Fibroblast of skin of scalp (primary cell): Measurements from ENCODE around the gene ATOH8.

ENCODE experiments used
- DNase-seq: peaks from one replicate; pipeline ENCODE4 v3.0.0-alpha.2; 2013

ATOH8 gene

DNA sequence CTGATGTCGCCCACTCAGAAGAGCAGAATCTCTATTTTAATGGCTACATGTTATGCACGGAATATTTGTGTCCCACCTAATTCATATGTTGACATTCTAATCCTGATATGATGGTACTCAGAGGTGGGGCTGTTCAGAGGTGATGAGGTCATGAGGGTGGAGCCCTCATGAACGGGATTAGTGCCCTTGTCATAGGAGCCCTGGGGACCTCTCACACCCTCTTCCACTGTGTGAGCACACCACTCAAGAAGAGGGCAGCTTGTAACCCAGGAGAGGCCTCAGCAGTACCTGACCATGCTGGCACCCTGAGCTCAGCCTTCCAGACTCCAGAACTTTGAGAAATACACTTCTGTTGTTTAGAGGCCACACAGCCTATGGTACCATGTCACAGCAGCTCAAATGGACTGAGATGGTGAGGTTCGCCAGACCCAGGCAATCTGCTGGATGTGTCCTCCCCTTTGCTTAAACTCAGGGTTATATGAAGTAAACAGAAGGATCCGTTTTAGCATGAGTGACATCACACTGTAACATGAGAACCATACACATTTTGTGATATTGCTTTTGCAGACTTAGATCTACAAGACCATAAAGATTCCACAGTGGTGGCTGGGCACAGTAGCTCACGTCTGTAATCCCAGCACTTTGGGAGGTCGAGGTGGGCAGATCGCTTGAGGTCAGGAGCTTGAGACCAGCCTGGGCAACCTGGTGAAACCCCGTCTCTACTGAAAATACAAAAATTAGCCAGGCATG lies 48.7 kb downstream of the ATOH8 start:
- no peak for DNase-seq

DNA sequence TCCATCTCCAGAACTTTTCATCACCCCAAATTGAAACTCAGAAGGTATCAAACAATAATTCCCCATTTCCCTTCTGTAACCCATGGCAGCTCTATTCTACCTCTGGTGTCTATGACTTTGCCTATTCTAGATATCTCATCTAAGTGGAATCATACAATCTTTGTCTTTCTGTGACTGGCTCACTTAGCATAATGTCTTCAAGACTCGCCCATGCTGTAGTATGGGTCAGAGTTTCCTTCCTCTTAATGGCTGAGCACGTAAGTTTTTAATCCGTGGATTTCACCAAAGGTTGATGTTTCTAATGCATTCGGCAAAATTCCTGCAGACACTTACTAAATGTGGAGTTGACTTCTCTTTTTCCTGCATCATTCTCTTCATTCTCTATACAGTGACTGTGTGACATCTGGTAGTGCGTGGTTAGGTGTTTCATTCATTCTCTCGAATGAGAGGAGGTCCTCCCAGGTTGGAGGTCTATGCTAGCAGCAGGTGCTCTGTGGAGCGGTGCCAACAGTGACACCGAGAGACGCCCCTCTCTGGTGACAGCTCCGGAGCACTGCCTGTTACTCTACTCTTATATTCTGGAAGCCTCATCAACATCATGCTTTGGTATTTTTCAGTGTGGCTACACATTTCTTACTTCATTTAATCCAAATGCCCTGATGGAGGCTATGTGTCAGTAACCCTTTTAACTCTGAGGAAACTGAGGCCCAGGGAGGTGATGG lies 50.1 kb downstream of the ATOH8 start:
- no peak for DNase-seq

DNA sequence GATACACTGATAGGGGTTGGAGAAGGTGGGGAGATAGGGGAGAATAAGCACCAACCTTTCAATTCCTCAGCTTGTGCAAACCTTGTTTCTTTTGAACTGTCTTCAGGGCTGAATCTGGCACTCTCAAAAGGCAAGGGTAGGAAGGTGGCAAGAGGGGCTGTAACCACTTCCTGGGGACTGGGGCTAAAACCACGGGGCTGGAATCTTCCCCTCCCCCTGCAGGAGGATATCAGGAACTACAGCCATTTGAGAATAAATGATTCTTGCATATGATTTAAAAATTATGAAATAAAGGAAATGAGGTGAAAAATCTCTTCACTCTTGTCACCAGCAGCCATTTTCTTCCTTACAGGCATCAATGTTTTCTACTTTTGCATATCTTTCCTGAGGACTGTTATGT lies 50.8 kb downstream of the ATOH8 start:
- DNase-seq, result peak; percentile 27

DNA sequence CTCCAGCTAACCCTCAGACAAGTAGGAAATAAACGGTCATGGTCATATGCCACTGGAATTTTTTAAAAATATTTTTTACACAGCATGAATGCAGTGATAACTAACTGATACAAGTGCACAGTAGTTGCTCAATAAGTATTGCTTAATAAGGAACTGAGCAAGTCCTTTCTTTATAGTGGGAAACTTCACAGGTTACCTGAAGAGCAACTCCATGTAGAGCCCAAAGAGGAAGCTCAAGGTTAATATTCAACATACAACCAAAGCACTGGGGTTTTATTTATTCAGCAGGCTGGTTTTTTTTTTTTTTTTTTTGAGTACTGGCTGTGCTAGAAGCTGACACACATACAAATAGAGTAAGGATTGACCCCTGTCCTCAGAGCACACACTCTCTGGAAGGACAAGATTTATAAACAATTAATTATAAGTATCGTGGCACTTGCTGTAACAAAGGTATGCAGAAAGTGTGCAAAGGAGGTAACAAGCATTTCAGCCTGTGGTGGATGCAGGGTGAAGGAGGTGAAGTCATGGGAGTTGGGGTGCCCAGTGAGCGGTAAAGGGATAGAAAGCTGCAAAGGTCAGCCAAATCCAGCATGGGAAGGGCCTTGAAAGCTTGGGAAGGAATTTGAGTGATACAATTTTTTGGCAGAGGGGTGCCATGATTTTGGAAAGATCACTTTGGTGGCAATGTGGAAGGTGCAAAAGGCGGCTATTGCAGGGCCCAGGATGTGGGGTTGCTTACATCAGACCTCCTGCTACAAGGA lies 52.7 kb downstream of the ATOH8 start:
- no peak for DNase-seq

DNA sequence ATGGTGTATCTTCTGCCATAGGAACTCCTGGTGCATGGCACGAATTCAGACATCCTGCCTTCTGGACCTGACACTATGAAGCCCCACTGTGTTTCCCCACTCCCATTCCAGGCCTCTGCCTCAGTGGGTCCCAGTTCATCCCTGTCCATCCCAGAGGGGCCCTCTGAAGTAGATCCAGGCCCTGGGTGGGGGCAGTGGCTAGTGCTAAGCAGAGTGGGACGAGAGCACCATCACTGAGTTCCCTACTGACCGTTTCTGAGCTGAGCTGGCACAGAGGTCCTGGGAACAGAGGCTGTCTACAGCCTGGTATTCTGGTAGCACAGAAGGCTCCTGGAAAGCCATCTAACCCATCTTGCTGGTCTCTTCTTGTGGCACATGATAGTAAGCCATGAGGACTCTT lies 54.0 kb downstream of the ATOH8 start:
- no peak for DNase-seq

DNA sequence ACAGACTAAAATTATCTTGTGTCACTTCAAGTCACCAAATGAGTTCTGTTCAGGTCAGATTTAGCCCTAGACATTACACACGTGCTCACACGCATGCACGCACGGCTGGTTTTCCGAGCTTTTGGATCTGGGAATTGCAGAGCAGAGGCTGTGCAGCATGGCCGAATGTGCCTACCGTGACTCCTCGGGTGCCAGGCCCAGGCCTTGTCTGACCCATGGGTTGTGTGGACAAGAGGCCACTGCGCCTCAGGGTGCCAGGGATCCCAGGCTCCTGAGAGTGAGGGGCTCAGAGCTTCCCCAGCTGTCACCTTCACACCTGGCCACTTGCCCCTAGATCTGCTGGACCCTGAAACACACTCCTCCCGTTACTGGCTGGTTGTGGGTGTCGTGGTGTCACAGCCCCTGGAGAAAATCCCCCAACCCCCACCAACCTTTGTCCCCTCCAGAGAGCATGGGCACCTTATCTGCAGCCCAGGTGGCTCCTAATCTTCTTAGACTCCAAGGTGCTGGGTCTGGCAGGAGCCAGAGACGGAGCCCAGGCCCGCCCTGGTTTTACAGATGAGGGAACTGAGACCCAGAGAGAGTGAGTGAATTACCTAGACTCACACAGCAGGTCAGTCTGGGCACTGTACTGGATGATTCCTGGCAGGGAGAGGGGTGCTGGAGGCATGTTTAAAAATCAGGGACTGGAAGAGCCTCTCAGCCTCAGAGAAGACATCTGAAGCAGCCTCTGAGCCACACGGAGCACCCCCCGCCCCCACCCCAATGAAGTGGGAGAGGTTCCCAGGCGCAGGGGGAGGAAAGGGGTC lies 56.8 kb downstream of the ATOH8 start:
- DNase-seq, result no peak

DNA sequence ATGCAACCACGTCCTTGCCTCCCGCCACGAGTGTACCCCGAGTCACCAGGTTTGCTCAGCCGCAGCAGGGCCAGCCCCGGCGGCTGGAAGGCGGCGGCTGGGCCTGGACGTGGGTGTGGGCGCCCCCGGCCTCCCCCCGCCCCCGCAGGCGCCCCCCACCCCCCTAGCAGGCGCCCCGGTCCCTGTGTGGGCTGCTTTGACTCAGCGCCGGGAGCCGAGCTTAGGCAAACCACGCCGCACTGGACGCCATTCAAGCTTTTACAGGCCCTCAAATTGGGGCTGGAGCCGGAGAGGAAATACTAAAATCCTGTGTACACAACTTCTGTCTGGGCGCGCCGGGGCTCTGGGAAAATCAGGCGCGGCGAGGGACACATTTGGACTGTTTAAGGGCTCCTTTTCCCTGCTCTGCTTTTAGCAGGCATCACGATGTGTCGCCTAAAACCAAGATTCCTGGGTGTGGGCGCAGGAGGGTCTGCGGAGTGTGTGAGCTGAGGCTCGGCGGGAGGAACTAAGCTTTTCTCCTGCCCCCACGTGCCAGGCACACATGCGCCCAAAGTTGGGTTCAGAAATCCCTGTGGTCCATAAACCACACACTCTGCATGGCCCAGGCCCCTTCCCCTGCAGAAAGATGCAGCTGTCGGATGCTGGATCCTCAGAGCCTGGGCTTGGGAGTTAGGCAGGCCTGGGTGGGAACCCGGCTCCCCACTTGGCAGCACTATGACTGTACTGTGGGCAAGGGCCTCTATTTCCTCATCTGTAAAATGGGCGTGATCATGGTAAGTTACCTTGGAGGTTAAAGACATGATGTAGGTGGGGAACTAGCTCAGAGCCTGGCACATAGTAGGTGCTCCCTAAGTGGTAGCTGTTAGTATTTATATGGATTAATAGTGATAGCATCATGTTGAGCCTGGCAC lies 57.6 kb downstream of the ATOH8 start:
- peak; percentile 86 for DNase-seq

DNA sequence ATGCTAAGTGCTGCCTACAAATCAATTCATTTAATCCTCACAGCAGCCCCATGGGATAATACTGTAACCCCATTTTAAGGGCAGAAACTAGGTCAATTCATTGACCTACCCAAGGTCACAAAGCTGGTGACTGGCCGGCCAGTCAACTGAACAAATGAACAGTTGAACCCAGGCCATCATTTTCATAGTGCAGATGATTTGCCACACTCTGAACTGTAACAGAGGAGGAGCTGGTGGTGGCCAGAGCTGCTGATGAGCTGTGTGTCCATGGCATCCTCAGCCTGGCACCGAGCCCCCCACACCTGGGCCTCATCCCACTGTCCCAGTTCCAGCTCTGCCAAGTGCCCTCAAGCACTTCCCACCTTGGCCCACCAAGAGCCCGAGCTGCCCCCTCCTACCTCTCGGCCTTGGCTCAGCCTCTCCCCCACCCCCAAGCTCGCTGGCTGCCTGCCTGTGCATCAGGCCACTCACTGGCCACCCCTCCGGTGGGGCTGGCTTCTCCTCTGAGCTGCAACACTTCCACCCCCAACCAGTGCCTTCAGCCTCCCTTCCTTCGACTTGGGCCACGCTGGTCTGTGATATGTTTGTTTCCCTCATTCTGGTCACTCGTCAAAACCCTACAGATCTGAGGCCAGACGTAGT lies 58.4 kb downstream of the ATOH8 start:
- no peak for DNase-seq

DNA sequence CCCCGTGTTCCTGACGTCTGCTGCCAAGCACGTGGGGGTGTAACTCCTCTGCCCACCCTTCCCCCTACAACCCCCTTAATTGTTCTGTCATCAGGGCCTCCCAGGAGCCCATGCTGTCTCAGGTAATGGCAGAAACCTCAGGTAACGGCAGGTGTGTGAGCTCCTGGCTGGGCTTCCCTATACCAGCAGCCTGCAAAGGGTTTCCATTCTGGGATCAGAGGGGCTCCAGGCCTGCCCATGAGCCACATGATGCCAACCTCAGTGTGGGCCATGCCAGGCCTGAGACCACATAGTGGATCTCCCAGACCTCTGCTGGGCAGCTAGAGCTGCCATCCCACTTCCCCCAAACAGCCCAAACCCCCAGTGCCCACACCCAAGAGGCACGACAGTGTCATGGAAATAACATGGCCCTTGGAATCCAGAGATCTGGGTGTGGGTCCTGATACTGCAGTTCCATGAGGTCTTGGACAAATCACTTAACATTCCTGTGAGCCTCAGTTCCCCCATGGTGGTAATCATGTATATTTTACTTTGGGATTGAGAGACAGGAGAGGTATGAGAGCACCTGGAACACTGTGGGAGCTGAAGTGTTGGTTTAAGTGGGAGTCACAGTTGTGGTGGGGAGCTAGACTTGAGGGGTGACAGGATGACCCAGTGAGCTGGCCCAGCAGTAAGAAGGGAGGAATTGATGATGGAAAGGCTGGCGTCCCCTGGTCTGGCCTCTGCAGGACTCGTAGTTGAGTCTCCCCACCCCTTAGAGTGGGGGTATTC lies 59.6 kb downstream of the ATOH8 start:
- DNase-seq, result no peak

DNA sequence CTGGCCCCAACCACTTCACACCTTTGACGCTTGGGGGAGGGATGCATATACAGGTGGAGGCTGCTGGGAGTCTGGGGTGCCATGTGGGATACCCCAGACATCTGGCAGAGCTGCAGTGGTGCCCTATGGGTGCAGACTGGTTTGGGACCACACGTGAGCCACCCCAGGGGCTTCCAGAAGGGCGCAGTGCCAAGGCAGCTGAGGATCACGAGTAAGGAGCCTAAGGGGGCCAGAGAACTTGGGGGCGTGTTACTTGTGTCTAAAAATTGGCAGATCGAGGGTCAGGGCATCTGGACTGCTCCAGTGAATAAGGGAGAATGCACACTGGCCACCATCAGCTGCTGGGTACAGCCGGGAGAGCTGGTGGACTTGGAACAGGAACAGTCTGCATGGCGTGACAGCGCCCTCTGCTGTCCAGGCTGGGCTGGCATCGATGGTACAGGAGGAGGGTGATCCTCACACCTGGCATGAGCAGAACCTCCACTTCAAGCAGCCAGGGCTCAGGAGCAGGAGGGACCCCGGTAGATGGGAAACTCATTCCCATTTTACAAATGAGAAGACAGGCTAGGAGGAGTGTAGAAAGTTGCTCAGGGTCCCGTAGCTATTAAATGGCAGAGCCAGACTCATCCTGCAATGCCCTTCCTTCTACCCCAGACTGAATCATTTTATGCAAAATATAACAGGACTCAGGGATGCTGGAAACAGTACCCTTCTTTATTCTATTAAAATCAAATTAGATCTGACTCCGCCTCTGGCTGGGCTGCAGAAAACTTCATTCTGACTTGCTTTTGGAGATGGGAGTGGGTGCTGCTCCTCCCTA lies 60.4 kb downstream of the ATOH8 start:
- DNase-seq, result peak; percentile 85

DNA sequence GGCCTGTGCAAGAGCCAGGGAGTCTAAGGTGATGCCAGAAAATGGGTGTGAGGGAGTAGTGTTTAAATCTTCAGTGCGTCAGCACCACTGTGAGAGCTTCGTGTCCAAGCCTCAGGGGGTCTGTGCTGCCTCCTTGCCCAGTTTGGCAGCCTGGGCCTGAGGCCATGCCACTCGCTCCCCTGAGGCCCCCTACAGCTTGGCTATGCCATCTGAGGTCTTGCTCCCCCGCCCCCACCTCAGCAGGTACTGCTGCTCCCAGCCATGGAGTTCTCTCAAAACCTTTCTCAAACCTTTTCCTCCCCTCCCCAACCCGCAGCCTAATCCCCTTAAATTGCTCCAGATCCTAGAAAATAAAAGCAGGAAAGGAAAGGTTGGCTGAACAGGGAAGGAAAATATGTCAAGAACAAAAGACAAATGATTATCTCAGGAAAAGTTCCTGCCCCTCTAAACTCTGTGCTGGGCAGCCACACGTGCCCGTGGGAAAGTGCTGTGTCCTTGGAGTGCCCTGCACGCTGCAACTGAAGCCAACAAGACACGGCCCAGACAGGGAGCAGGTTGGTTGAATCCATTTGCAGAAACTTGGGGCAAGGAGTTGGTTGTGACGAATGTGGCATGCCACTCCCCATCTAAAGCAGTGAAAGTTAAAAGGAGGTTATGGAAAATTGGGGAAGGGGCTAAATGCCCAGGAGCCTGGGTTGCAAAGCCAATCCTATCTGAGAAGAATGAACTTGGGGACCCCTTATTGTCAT lies 61.2 kb downstream of the ATOH8 start:
- no peak for DNase-seq

DNA sequence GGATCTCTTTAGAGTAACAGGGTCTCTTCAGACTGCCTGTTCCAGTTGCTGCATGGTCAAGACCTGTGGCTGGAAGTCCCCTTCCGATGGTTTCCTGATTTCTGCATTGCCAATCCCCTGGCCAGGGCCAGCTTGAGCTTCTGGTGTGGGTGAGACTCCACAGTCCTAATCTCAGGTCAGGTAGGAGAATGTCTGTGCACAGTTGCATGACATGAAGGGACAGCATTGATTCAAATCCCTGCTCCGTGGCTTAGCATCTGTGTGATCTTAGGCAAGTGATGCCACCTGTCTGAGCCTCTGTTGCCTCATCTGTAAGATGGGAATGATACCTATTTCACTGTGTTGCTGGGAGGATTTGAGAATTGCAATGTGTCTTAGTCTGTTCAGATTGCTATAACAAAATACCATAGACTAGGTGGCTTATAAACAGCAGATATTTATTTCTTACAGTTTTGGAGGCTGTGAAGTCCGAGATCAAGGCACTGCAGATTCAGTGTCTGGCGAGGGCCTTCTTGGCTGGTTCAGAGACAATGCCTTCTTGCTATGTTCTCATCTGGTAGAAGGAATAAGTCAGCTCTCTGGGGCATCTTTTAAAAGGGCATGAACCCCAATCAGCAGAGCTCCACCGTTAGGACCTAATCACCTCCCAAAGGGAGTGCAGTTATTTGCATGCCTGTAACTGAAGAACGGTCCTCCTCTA lies 66.2 kb downstream of the ATOH8 start:
- no peak for DNase-seq

DNA sequence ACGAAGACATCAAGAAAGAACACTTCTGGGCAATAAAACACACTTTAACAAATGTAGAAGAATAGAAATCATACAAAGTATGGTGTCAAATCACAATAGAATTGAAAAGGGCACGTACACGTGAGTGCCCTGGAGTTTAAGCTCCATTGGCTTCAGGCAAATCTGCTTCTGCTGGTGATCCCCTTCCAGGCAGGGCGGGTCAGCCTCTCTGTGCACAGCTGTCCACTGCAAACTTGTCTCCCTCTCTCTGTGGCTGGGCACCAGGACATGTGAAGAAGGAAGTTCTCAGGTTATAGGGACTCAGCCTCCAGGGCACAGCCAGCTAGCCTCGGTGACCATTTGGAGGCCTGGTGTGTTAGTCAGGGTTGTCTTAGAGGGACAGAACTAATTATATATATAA lies 69.0 kb downstream of the ATOH8 start:
- no peak for DNase-seq

DNA sequence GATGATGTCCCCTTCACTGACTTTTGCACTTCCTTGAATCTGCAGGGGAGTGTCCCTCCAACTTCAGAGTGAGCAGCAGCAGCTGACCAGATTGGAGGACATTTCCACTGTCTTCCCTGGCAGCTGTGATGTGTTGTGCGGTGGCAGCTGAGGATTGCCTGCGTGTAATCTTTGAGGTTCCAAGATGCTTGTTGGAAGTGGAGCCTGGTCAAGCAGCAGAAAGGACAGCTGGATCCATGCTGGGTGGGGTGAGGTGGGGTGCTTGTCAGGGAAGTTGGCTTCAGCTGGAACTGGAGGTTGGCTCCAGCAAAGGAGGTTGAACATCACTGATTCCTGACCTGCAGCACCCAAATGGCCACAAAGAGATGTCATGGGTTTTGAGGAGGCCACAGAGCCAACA lies 70.2 kb downstream of the ATOH8 start:
- no peak for DNase-seq

DNA sequence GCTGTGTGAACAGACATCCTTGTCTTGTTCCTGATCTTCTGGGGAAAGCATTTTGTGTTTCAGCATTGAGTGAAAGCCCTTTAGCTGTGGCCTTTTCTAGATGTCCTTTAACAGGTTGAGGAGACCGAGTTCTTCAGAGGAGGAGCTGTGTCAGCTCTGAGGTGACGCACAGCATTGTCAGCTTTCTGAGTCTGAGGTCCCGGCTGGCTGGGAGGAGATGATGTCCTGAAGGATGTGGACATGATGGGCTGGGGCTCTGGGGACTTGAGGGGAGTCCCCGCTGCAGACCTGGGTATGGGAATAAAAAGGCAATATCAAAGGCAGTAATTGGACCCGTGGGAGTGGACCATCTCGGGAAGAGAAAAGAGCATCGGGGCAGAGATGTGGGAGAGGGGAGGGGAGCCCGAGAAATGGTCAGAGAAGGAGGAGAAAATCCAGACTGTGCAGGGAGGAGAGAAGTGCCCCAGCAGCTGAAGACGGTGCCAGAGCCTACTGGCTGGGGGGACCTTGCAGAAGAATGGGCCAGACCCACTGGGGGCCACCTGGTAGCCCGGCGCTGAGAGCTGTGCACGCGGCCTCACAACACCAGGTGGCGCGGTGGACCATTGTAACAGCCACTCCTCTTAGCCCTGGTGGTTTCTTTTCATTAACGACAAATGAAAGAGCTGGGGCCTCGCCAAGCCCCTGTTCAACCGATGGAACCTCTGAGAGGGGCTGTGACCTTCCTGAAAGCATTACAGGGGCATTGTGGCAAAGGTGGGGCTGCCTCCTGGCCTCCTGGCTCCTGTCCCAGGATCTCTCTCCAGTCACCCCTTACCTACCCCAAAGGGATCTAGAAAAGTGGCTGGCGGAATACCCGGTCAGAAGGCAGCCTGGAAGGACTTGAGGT lies 73.4 kb downstream of the ATOH8 start:
- peak; percentile 70 for DNase-seq

DNA sequence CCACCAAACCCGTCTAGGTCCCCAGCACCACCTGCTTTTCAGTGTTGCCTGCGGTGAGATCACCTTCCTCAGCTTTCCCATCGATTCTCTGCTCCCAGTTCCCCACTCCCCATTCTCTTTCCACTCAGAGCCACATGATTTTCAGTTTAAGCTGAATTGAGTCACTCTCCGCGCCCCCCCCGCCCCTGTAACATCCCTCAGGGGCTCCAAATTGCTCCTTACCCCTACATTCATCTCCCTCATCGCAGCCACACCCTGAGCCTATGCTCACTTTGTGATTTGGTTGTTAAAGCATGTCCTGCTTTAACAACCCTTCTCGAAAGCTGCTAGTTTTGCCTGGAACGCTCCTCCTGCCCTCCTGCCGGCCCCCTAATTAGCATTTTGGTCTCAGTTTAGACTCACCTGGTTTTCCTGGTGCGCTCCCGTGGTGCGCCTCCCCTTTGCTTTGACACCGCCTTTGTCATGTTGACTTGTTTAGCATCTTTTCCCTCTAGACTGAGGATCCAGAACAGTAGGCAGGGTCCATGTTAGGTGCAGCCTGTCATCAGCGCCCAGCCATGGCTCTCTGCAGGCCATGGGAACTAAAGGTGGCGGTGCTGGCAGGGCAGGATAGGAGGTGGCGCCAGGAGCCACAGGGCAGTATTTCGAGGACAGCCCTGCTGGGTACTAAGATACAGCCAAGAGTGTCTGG lies 74.2 kb downstream of the ATOH8 start:
- DNase-seq, result no peak
